Muscle layer of duodenum (tissue), 2 donors: ENCODE results near the gene SGSM1.

Experiments
- H3K27ac ChIP-seq: one replicate; pipeline ENCODE4 v1.7.0; 2013; ENCODE audit warnings: mild to moderate bottlenecking, low read length
- H3K27me3 ChIP-seq: one replicate; pipeline ENCODE4 v1.7.0; 2013; ENCODE audit warnings: low read depth, mild to moderate bottlenecking, control low read depth, low read length
- H3K36me3 ChIP-seq, 2 donors: one replicate each; pipeline ENCODE4 v1.7.0; 2013; ENCODE audit warnings: low read length in 2 of 2, control low read depth in 1 of 2, mild to moderate bottlenecking in 1 of 2; ENCODE audit not compliant: insufficient read depth in 2 of 2, control insufficient read depth in 1 of 2
- H3K4me1 ChIP-seq, 2 donors: one replicate each; pipeline ENCODE4 v1.7.0; 2013; ENCODE audit warnings: low read length in 2 of 2, mild to moderate bottlenecking in 2 of 2, control low read depth in 1 of 2, moderate library complexity in 1 of 2; ENCODE audit not compliant: insufficient read depth in 2 of 2, control insufficient read depth in 1 of 2
- H3K4me3 ChIP-seq, 2 donors: one replicate each; pipeline ENCODE4 v1.7.0; 2013; ENCODE audit warnings: low read length in 2 of 2, low read depth in 1 of 2, mild to moderate bottlenecking in 1 of 2
- H3K9me3 ChIP-seq, 2 donors: one replicate each; pipeline ENCODE4 v1.7.0; 2013; ENCODE audit warnings: low read length in 2 of 2, control low read depth in 1 of 2, mild to moderate bottlenecking in 1 of 2; ENCODE audit not compliant: control insufficient read depth in 1 of 2
- donor health status: healthy.

Gene SGSM1

GRCh38 chr22:24975125-24975640 lies 169.2 kb downstream of the SGSM1 start:
- H3K36me3 ChIP-seq = no peaks in the 10 kb centered on the region
- peaks cover 20 to 24% of the 10 kb centered on the region in 2 donors for H3K4me1 ChIP-seq
- no peak overlapping the region for H3K4me3 ChIP-seq
- no peak overlapping the region for H3K27ac ChIP-seq
- no peaks in the 10 kb centered on the region for H3K9me3 ChIP-seq
- H3K27me3 ChIP-seq = no peaks in the 10 kb centered on the region

GRCh38 chr22:24975813-24976341 lies 169.9 kb downstream of the SGSM1 start:
- Histone ChIP-seq H3K4me3 (no peak overlapping the region), H3K27me3 (no peaks in the 10 kb centered on the region), H3K4me1 (peaks cover 20 to 21% of the 10 kb centered on the region in 2 donors), H3K36me3 (no peaks in the 10 kb centered on the region), H3K27ac (peak overlapping the region; percentile 14), H3K9me3 (no peaks in the 10 kb centered on the region)

- no peaks in the 10 kb centered on the region for H3K36me3 ChIP-seq
- H3K27me3 ChIP-seq = no peaks in the 10 kb centered on the region
- H3K27ac ChIP-seq = peak overlapping the region; percentile 86
- H3K9me3 ChIP-seq = no peaks in the 10 kb centered on the region
- H3K4me1 ChIP-seq = peaks cover 20 to 21% of the 10 kb centered on the region in 2 donors
- no peak overlapping the region for H3K4me3 ChIP-seq
These were observed 170.6 kb downstream of the SGSM1 start for GRCh38 chr22:24976442-24977218.
